SH-SY5Y (cell line): ENCODE results near the gene TSNAXIP1.

ENCODE experiments used
- GATA2 ChIP-seq: IDR thresholded peaks from 2 replicates; pipeline ENCODE4 v1.6.1; 2011; ENCODE audit warnings: mild to moderate bottlenecking, low read depth, low read length
- GATA3 ChIP-seq: IDR thresholded peaks from 2 replicates; pipeline ENCODE4 v1.6.1; 2011; ENCODE audit warnings: low read depth, mild to moderate bottlenecking, low read length, moderate library complexity

- peak; percentile 47; the same call in 1 of the 2 replicates for TF ChIP-seq GATA2
- no peak for TF ChIP-seq GATA3
Observed at GRCh38 chr16:67796099-67796718, 10.5 kb upstream of the TSNAXIP1 start.
